SKM-1 treated with dmso at 0.1 percent for 144 hours (cell line): ENCODE measurements around the gene MOGAT2.

Experiments
- DNase-seq: peaks from one replicate; lab custom pipeline; 2025; ENCODE audit not compliant: unreplicated experiment; lab: John Stamatoyannopoulos, UW

Gene MOGAT2

GRCh38 chr11:75776546-75776945 is 58.9 kb downstream of the MOGAT2 start:
- DNase-seq, result no peak

- peak; percentile 79 for DNase-seq
Measured at GRCh38 chr11:75777461-75778110, 59.9 kb downstream of the MOGAT2 start.

- no peak for DNase-seq
Measured at GRCh38 chr11:75778962-75779361, 61.3 kb downstream of the MOGAT2 start.

GRCh38 chr11:75779960-75780359 is 62.3 kb downstream of the MOGAT2 start:
- DNase-seq, result no peak

- no peak for DNase-seq
Measured at GRCh38 chr11:75780888-75781287, 63.2 kb downstream of the MOGAT2 start.

GRCh38 chr11:75781296-75781695 is 63.7 kb downstream of the MOGAT2 start:
- DNase-seq, result no peak

GRCh38 chr11:75781831-75782230 is 64.2 kb downstream of the MOGAT2 start:
- DNase-seq, result no peak
